HL-60 (cell line): ENCODE data around the gene PCNA.

Experiments
- DNase-seq, 2 experiments: peaks; one replicate each; pipeline ENCODE4 v3.0.0-alpha.2; 2010 to 2020; ENCODE audit warnings: low read depth in 1 of 2, low spot score in 1 of 2
- H3K27ac ChIP-seq: fragments of 250-450 bp; sonication (Bioruptor Pico); replicated peaks from 2 replicates; pipeline ENCODE4 v1.5.1; 2020; ENCODE audit warnings: mild to moderate bottlenecking, moderate library complexity
- H3K27me3 ChIP-seq: fragments of 250-450 bp; sonication (Bioruptor Pico); 2 replicates; pipeline ENCODE4 v1.5.1; 2021; ENCODE audit warnings: mild to moderate bottlenecking, moderate library complexity; ENCODE audit not compliant: insufficient read depth, poor library complexity, severe bottlenecking
- H3K4me3 ChIP-seq: replicated peaks from 2 replicates; pipeline ENCODE4 v1.5.1; 2011; ENCODE audit warnings: mild to moderate bottlenecking, control low read depth, low read length; ENCODE audit not compliant: insufficient read depth
- GABPA ChIP-seq: IDR thresholded peaks from 2 replicates; pipeline ENCODE4 v1.6.1; 2012; ENCODE audit warnings: low read depth
- POLR2AphosphoS5 ChIP-seq: IDR thresholded peaks from 2 replicates; pipeline ENCODE4 v1.6.1; 2012; ENCODE audit warnings: low read depth
- SPI1 ChIP-seq: IDR thresholded peaks from 2 replicates; pipeline ENCODE4 v1.6.1; 2012; ENCODE audit warnings: low read depth, mild to moderate bottlenecking, borderline replicate concordance
- TF ChIP-seq, protein P1 (sequence below): IDR thresholded peaks from one replicate; pipeline ENCODE4 v1.5.1; 2011; ENCODE audit warnings: low read length, control low read depth, inconsistent platforms; ENCODE audit not compliant: insufficient read depth
- TF ChIP-seq, protein P2 (sequence below): IDR thresholded peaks from 2 replicates; pipeline ENCODE4 v1.6.1; 2012; ENCODE audit warnings: low read depth; ENCODE audit not compliant: insufficient replicate concordance

The PCNA gene

DNA sequence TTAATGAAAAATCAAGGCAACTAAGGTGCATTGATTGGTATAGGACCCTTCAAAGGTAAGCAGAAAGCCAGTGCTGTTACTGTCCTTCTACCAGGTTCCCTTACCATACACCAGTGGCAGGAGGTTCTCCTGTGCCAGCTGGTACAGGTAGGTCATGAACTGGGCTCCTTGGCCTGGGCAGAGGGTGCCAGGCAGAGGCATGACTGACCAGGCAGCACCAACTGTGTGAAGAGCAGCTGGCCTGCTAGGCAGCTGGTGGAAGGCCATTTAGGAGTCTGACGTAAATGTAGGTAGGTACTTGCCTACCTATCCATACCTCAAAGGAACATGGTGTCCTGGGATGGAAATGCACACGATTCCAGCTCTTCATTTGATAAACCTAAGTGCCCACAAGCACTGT is 23.3 kb downstream of the PCNA start:
- no peak for DNase-seq
- Histone ChIP-seq H3K4me3 (no peak overlapping the region), H3K27me3 (no peaks in the 10 kb centered on the region), H3K27ac (no peak overlapping the region)
- TF ChIP-seq, protein P1, sequence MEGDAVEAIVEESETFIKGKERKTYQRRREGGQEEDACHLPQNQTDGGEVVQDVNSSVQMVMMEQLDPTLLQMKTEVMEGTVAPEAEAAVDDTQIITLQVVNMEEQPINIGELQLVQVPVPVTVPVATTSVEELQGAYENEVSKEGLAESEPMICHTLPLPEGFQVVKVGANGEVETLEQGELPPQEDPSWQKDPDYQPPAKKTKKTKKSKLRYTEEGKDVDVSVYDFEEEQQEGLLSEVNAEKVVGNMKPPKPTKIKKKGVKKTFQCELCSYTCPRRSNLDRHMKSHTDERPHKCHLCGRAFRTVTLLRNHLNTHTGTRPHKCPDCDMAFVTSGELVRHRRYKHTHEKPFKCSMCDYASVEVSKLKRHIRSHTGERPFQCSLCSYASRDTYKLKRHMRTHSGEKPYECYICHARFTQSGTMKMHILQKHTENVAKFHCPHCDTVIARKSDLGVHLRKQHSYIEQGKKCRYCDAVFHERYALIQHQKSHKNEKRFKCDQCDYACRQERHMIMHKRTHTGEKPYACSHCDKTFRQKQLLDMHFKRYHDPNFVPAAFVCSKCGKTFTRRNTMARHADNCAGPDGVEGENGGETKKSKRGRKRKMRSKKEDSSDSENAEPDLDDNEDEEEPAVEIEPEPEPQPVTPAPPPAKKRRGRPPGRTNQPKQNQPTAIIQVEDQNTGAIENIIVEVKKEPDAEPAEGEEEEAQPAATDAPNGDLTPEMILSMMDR: no peak
- no peak for TF ChIP-seq GABPA
- TF ChIP-seq, protein P2, sequence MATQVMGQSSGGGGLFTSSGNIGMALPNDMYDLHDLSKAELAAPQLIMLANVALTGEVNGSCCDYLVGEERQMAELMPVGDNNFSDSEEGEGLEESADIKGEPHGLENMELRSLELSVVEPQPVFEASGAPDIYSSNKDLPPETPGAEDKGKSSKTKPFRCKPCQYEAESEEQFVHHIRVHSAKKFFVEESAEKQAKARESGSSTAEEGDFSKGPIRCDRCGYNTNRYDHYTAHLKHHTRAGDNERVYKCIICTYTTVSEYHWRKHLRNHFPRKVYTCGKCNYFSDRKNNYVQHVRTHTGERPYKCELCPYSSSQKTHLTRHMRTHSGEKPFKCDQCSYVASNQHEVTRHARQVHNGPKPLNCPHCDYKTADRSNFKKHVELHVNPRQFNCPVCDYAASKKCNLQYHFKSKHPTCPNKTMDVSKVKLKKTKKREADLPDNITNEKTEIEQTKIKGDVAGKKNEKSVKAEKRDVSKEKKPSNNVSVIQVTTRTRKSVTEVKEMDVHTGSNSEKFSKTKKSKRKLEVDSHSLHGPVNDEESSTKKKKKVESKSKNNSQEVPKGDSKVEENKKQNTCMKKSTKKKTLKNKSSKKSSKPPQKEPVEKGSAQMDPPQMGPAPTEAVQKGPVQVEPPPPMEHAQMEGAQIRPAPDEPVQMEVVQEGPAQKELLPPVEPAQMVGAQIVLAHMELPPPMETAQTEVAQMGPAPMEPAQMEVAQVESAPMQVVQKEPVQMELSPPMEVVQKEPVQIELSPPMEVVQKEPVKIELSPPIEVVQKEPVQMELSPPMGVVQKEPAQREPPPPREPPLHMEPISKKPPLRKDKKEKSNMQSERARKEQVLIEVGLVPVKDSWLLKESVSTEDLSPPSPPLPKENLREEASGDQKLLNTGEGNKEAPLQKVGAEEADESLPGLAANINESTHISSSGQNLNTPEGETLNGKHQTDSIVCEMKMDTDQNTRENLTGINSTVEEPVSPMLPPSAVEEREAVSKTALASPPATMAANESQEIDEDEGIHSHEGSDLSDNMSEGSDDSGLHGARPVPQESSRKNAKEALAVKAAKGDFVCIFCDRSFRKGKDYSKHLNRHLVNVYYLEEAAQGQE: no peak
- no peak for TF ChIP-seq SPI1
- TF ChIP-seq POLR2AphosphoS5: no peak

DNA sequence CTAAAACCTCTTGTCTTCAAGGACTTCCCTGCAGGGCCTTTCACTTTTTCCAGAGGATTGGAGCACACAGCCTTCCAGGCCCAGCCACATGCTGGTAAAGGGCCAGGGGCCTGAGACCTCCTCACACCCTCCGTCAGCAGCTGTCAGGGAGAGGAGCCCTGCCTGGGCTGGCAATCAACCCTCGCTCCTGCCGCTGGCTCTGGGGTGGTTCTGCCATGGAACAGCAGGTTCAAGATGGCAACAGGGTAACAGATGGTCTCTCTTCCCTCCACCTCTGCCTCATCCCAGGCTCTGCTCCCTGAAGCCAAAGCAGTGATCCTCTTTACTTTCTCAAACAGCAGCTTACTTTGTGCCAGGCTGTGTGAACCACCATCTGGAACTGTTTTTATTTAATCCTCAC is 23.8 kb downstream of the PCNA start:
- H3K27ac ChIP-seq: no peak overlapping the region

DNA sequence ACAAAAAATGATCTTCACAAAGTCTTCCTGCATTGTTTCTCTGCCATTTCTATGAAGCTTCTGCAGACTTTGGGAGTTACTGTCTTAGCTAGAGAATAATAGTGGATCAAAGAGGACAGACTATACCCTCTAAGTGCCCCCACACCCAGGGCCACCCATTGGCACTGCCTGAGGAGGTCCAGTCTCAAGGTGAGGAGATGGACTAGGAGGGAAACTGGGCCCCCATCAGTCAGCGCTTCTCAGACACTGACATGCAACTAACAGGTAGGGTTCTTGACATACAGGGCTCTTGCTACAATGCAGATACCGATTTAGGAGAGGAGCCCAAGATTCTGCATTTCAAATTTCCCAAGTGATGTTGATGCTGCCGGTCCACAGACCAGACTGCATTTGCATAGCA is 24.3 kb downstream of the PCNA start:
- TF ChIP-seq, protein P2: no peak
- TF ChIP-seq POLR2AphosphoS5: peak; percentile 44; the same call in 1 of the 2 replicates
- DNase-seq: no peak
- Histone ChIP-seq H3K4me3 (no peak overlapping the region), H3K27me3 (no peaks in the 10 kb centered on the region), H3K27ac (no peak overlapping the region)

More for the DNA sequence above, 23.8 kb downstream of the PCNA start:
- TF ChIP-seq GABPA (no peak), SPI1 (no peak), POLR2AphosphoS5 (no peak)
- TF ChIP-seq, protein P1: no peak
- TF ChIP-seq, protein P2: no peak
- no peaks in the 10 kb centered on the region for H3K27me3 ChIP-seq
- DNase-seq: no peak
- H3K4me3 ChIP-seq: no peak overlapping the region

DNA sequence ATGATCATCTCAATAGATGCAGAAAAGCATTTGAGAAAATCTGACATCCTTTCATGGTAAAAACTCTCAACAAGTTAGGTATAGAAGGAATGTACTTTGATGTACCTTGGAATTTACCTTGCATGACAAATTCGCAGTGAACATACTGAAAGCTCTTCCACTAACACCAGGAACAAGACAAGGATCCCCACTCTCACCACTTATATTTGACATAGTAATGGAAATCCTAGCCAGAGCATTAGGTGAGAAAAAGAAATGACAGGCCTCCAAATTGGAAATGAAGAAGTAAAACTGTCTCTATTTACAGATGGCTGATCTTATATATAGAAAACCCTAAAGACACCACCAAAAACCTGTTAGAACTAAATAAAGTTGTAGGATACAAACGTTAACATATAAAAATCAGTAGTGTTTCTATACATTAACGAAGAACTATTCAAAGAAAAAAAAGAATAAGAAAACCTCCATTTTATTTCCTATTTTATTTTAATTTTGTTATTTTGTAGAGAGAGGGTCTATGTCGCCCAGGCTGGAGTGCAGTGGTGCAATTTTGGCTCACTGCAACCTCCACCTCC is 26.9 kb downstream of the PCNA start:
- H3K27ac ChIP-seq: no peak overlapping the region
- DNase-seq: no peak
- TF ChIP-seq, protein P1: no peak
- TF ChIP-seq POLR2AphosphoS5: no peak
- no peak for TF ChIP-seq SPI1
- TF ChIP-seq, protein P2: no peak
- no peak for TF ChIP-seq GABPA
- no peaks in the 10 kb centered on the region for H3K27me3 ChIP-seq
- H3K4me3 ChIP-seq: no peak overlapping the region
